B cell (primary cell): ENCODE measurements around the gene HSD3B1. TPM values are rescaled to one million over a fixed set of nuclear protein-coding genes. Genes with fewer than 3 reads are reported as not detected.

Experiments used
- ATAC-seq: fragments of 200-7000 bp; cut with Tn5 transposase; one replicate; pipeline ENCODE4 v1.10.0; 2021; ENCODE audit warnings: low read depth, mild to moderate bottlenecking, moderate number of reproducible peaks, moderate library complexity
- CTCF ChIA-PET: fragments of 350-600 bp; sonication (Branson Sonifier 250); formaldehyde crosslinking; loops from one replicate; lab custom pipeline; 2021; ENCODE audit warnings: antibody characterized with exemption, inconsistent platforms; lab: Charles Lee
- POLR2A ChIA-PET: fragments of 350-600 bp; sonication (Branson Sonifier 250); formaldehyde crosslinking; loops from one replicate; lab custom pipeline; 2021; ENCODE audit warnings: antibody characterized with exemption; lab: Charles Lee
- DNase-seq: peaks from one replicate; pipeline ENCODE4 v3.0.0; 2013
- H2AFZ ChIP-seq: 2 replicates; pipeline ENCODE4 v1.6.1; 2012; ENCODE audit warnings: mild to moderate bottlenecking, low read depth, low read length; ENCODE audit not compliant: insufficient read depth, poor library complexity, severe bottlenecking
- H3K27ac ChIP-seq, 2 donors: 1 replicate in 1 of 2; 2 replicates in 1 of 2; pipeline ENCODE4 v1.5.1; 2012 to 2013; ENCODE audit warnings: low read length in 2 of 2, mild to moderate bottlenecking in 2 of 2, moderate library complexity in 1 of 2
- H3K27me3 ChIP-seq, 4 experiments: fragments of 200-600 bp in 1 of 4; sonication (generic) in 1 of 4; replicated peaks in 1 of 4; 1 replicate in 2 of 4; 2 replicates in 2 of 4; pipeline versions ENCODE4 v1.6.1 to v1.7.0; 2013 to 2016; ENCODE audit warnings: low read length in 3 of 4, mild to moderate bottlenecking in 2 of 4, mixed read lengths in 1 of 4, moderate library complexity in 1 of 4; ENCODE audit not compliant: insufficient read depth in 4 of 4, control insufficient read depth in 3 of 4; ENCODE audit errors: control extremely low read depth in 1 of 4
- H3K36me3 ChIP-seq, 2 experiments: replicated peaks in 1 of 2; 1 replicate in 1 of 2; 2 replicates in 1 of 2; pipeline versions ENCODE4 v1.6.1 to v1.7.1; 2013; ENCODE audit warnings: low read length in 1 of 2; ENCODE audit not compliant: insufficient read depth in 2 of 2, control insufficient read depth in 1 of 2; ENCODE audit errors: control extremely low read depth in 1 of 2, extremely low read depth in 1 of 2
- H3K4me1 ChIP-seq, 2 donors: fragments of 200-600 bp in 1 of 2; sonication (generic) in 1 of 2; 1 replicate in 1 of 2; 2 replicates in 1 of 2; pipeline versions ENCODE4 v1.5.1 to v1.6.1; 2013 to 2017; ENCODE audit warnings: low read length in 2 of 2; ENCODE audit not compliant: control insufficient read depth in 2 of 2, insufficient read depth in 2 of 2
- H3K4me2 ChIP-seq: replicated peaks from 2 replicates; pipeline ENCODE3; 2012; ENCODE audit warnings: mild to moderate bottlenecking, low read depth, low read length; ENCODE audit not compliant: poor library complexity, severe bottlenecking
- H3K4me3 ChIP-seq, 5 experiments: fragments of 200-600 bp in 1 of 5; sonication (generic) in 1 of 5; 1 replicate in 3 of 5; 2 replicates in 2 of 5; pipeline versions ENCODE4 v1.5.1 to v1.7.0; 2011 to 2016; ENCODE audit warnings: low read length in 4 of 5, mild to moderate bottlenecking in 4 of 5, low read depth in 2 of 5, control low read depth in 1 of 5, moderate library complexity in 1 of 5; ENCODE audit not compliant: insufficient read depth in 1 of 5; ENCODE audit errors: control extremely low read depth in 1 of 5, extremely low read depth in 1 of 5
- H3K79me2 ChIP-seq: fragments of 200-600 bp; sonication (generic); one replicate; pipeline ENCODE4 v1.6.0; 2016; ENCODE audit warnings: low read length; ENCODE audit not compliant: control insufficient read depth, insufficient read depth
- H3K9ac ChIP-seq: fragments of 200-600 bp; sonication (generic); 2 replicates; pipeline ENCODE4 v1.6.1; 2017; ENCODE audit warnings: mild to moderate bottlenecking, low read length, moderate library complexity
- H3K9me3 ChIP-seq, 3 donors: one replicate each; pipeline versions ENCODE4 v1.6.1 to v1.7.1; 2013; ENCODE audit warnings: low read length in 2 of 3; ENCODE audit not compliant: control insufficient read depth in 2 of 3, insufficient read depth in 1 of 3; ENCODE audit errors: control extremely low read depth in 1 of 3
- H4K20me1 ChIP-seq: 2 replicates; pipeline ENCODE4 v1.6.0; 2012; ENCODE audit warnings: mild to moderate bottlenecking, low read length; ENCODE audit not compliant: insufficient read depth, control insufficient read depth, poor library complexity, severe bottlenecking
- H3K27ac Mint-ChIP-seq: one replicate; pipeline ENCODE4 v1.8.0; 2021; ENCODE audit warnings: mixed read lengths
- H3K27me3 Mint-ChIP-seq: one replicate; pipeline ENCODE4 v1.8.0; 2021; ENCODE audit warnings: mixed read lengths
- H3K4me1 Mint-ChIP-seq: one replicate; pipeline ENCODE4 v1.8.0; 2021; ENCODE audit warnings: mixed read lengths
- H3K4me3 Mint-ChIP-seq: one replicate; pipeline ENCODE4 v1.8.0; 2021; ENCODE audit warnings: mixed read lengths
- H3K9me3 Mint-ChIP-seq: one replicate; pipeline ENCODE4 v1.8.0; 2022; ENCODE audit warnings: mixed read lengths; ENCODE audit not compliant: insufficient read depth
- EZH2 ChIP-seq: IDR thresholded peaks from 2 replicates; pipeline ENCODE4 v1.6.1; 2012; ENCODE audit warnings: borderline replicate concordance, low read depth, mild to moderate bottlenecking, moderate library complexity, low read length; ENCODE audit not compliant: insufficient read depth, poor library complexity, severe bottlenecking
- WGBS: methylation state at CpG from one replicate; pipeline ENCODE4 v1.1.5; 2013; ENCODE audit warnings: missing lambda C conversion rate; ENCODE audit not compliant: insufficient coverage; 5-methylcytosine and 5-hydroxymethylcytosine counted together
- intact Hi-C: fragments of 100-400 bp; cut with micrococcal nuclease; formaldehyde crosslinking; loops from one replicate; pipeline ENCODE4 v1.10.0; 2022
- polyA plus RNA-seq: library from polyadenylated mRNA; depleted of rRNA; stranded (reverse); fragments of >200 nt; gene quantifications from 2 replicates; pipeline ENCODE4 v1.2.3, GENCODE V29; 2012
- total RNA-seq, 2 donors: library from RNA; stranded (reverse); fragments of 120-200 nt in 1 of 2; gene quantifications; 1 replicate in 1 of 2; 2 replicates in 1 of 2; pipeline versions ENCODE4 v1.2.3 to v1.2.4, GENCODE V29; 2013 to 2022
- TF ChIP-seq, protein P1 (sequence below): fragments of 200-600 bp; IDR thresholded peaks from one replicate; pipeline ENCODE4 v1.8.0; 2022; ENCODE audit warnings: antibody characterized with exemption, mild to moderate bottlenecking

The HSD3B1 gene
- total and polyA plus RNA-seq, 2 donors (not counting 1 experiment from before 2014, with no cell fraction given), result not detected

GRCh38 chr1:119482517-119483425 lies 24.2 kb upstream of the HSD3B1 start:
- H3K27ac ChIP-seq, result no peak overlapping the region
- CTCF ChIA-PET, result no interaction called here
- H3K4me3 Mint-ChIP-seq, result no peak overlapping the region

More at GRCh38 chr1:119482517-119483425, 24.2 kb upstream of the HSD3B1 start:
- WGBS, result 100% methylated on average over 3 of the region's 6 CpGs
- H3K36me3 ChIP-seq, result no peaks in the 10 kb centered on the region
- no peaks in the 10 kb centered on the region for H3K4me1 Mint-ChIP-seq
- H3K27ac Mint-ChIP-seq, result no peak overlapping the region
- POLR2A ChIA-PET, result no interaction called here
- ATAC-seq (no peak), DNase-seq (no peak)
- H3K9ac ChIP-seq, result no peak overlapping the region
- H3K4me2 ChIP-seq, result no peak overlapping the region
- peaks cover 6% of the 10 kb centered on the region for H3K27me3 Mint-ChIP-seq
- no peaks in the 10 kb centered on the region for H3K9me3 ChIP-seq
- H3K27me3 ChIP-seq, result no peaks in the 10 kb centered on the region
- H3K4me1 ChIP-seq, result no peaks in the 10 kb centered on the region
- intact Hi-C loops, result no loop called here
- no peak overlapping the region for H2AFZ ChIP-seq
- no peaks in the 10 kb centered on the region for H3K79me2 ChIP-seq
- no peak overlapping the region for H3K4me3 ChIP-seq
- TF ChIP-seq, protein P1, sequence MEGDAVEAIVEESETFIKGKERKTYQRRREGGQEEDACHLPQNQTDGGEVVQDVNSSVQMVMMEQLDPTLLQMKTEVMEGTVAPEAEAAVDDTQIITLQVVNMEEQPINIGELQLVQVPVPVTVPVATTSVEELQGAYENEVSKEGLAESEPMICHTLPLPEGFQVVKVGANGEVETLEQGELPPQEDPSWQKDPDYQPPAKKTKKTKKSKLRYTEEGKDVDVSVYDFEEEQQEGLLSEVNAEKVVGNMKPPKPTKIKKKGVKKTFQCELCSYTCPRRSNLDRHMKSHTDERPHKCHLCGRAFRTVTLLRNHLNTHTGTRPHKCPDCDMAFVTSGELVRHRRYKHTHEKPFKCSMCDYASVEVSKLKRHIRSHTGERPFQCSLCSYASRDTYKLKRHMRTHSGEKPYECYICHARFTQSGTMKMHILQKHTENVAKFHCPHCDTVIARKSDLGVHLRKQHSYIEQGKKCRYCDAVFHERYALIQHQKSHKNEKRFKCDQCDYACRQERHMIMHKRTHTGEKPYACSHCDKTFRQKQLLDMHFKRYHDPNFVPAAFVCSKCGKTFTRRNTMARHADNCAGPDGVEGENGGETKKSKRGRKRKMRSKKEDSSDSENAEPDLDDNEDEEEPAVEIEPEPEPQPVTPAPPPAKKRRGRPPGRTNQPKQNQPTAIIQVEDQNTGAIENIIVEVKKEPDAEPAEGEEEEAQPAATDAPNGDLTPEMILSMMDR, result no peak
- no peak for TF ChIP-seq EZH2
- H3K9me3 Mint-ChIP-seq, result no peaks in the 10 kb centered on the region
- no peaks in the 10 kb centered on the region for H4K20me1 ChIP-seq
